Coronary artery (tissue), 2 donors: Measurements from ENCODE around the gene NDFIP1.

ENCODE experiments used
- DNase-seq: peaks from one replicate; pipeline ENCODE4 v3.0.0-alpha.2; 2017; ENCODE audit warnings: low spot score
- H3K27ac ChIP-seq, 2 donors: fragments of 200-600 bp; sonication (generic); one replicate each; pipeline ENCODE4 v1.5.1; 2016 to 2019
- H3K4me3 ChIP-seq: fragments of 200-600 bp; sonication (generic); 2 replicates; pipeline ENCODE4 v1.5.1; 2016; ENCODE audit warnings: mild to moderate bottlenecking, moderate library complexity
- TF ChIP-seq, protein P1 (sequence below): fragments of 200-600 bp; sonication (generic); IDR thresholded peaks from one replicate; pipeline ENCODE4 v1.5.1; 2019; ENCODE audit warnings: antibody characterized with exemption

Gene NDFIP1

DNA sequence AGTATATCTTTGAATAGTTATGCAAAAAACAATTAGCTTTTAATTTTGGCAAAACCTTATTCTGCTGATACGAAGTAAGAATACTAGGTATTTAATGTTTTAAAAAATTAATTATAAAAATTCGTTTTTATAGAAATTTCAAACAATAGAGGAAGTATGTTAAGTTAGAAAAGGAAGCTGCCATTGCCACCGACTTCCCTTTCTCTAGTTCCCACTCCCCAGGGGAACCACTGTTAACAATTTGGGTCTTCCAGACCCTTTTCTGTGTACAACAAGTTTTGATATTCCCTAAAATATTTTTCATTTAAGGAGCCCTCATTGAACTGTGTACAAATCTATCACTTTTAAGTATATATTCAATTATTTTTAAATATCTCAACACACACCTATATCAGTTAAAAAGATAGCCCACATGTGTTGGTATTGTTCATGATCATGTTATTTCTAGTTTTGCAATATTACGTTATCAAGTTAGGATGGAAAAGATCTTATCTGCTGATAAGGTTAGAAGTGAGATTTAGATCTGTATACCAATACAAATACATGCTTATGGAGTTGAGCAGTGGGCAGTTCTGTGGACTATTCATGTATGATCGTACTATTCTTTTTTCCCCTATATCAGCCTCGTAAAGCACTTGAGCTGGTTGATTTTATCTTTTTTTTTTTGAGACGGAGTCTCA lies 25.9 kb downstream of the NDFIP1 start:
- H3K4me3 ChIP-seq: no peak overlapping the region
- no peak overlapping the region for H3K27ac ChIP-seq
- DNase-seq: no peak
- TF ChIP-seq, protein P1, sequence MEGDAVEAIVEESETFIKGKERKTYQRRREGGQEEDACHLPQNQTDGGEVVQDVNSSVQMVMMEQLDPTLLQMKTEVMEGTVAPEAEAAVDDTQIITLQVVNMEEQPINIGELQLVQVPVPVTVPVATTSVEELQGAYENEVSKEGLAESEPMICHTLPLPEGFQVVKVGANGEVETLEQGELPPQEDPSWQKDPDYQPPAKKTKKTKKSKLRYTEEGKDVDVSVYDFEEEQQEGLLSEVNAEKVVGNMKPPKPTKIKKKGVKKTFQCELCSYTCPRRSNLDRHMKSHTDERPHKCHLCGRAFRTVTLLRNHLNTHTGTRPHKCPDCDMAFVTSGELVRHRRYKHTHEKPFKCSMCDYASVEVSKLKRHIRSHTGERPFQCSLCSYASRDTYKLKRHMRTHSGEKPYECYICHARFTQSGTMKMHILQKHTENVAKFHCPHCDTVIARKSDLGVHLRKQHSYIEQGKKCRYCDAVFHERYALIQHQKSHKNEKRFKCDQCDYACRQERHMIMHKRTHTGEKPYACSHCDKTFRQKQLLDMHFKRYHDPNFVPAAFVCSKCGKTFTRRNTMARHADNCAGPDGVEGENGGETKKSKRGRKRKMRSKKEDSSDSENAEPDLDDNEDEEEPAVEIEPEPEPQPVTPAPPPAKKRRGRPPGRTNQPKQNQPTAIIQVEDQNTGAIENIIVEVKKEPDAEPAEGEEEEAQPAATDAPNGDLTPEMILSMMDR: no peak

DNA sequence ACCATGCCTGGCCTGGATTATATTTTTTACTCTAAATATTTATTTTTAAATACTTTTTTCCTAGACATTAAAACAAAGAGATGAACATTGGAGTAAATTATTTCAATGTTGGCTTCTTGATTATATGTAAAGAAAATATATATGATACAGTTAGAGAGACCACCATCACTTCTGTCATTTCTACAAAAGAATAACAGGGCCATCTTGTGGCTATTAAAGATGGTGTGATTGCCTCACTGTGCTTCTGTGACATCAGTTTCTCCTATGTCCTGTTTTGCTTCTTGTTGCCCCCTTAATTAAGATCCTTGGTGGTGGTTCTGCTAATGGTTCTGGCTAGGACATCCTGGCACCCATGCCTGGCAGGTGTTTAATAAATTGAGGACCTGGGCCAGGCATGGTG lies 32.9 kb downstream of the NDFIP1 start:
- H3K27ac ChIP-seq: no peak overlapping the region
- TF ChIP-seq, protein P1: no peak
- DNase-seq: no peak
- H3K4me3 ChIP-seq: no peak overlapping the region

DNA sequence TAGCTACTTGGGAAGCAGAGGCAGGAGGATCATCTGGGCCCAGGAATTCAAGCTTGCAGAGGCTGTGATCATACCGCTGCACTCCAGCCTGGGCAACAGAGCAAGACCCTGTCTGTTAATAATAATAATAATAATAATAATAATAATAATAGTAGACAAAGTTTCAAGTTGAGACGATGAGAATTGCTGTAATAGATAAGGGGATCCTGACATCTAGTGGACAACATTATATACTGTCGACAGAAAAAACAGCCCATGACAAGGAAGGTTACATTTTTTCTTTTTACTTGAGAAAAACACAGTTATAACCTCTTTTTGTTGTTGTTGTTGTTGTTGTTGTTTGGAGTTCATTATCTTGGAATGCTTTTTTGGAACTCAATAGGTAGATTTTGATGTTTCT lies 35.3 kb downstream of the NDFIP1 start:
- DNase-seq: no peak
- TF ChIP-seq, protein P1: no peak
- Histone ChIP-seq H3K27ac (no peak overlapping the region), H3K4me3 (no peak overlapping the region)

DNA sequence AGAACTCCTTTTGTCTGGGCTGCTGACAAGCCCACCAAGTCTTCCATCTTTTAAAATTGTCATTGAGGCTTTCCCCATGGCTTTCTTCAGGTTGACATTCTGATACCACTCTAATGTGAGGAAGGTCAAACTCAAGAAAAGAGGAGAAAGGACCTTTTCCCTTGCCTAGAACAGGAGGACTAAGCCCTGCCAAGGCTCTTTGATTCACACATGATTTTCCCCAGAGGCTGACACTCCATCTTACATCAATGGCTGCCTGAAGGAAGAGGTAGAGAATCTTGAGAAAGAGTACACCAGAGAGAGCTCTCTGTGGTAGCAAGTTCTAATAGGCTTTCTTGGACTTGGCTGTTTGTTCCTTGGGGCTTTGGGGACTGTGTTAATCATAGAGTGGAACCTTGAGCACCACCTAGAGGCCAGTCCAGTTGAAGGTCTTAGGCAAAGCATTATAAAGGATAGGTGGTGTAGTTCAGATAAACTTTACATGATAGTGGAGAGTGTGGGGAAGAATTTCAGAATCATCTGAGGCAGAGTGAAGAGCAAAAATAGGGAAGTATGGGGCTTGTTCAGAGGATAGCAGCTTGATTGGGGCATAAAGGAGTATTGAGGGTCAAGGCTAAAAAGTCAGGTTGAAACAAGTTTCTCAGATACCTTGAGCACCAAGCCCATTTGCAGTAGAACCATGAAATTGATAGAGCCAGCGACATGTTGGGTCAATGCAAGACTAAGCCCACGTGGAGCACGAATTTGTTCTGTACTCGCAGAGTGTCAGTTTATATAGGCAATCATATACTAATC lies 36.7 kb downstream of the NDFIP1 start:
- DNase-seq: no peak
- no peak overlapping the region for H3K27ac ChIP-seq
- H3K4me3 ChIP-seq: no peak overlapping the region
- TF ChIP-seq, protein P1: peak; percentile 35

DNA sequence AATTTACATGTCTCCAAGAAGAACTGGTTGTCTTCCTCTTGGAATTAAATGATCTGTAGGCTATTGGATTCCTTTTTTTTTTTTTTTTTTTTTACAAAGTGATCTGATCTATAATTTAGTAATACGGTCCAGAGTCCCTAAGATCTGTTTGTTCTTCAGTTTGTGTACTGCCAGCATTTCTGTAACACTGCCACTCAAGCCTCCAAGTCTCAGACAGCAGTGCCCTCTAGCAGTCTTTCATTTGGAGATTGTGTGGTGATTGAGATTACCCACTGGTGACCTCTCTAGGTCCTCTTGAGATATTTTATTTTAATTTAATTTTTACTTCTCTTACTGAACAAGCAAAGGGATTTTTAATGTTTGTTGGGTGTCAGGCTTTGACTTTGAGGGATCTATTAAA lies 40.8 kb downstream of the NDFIP1 start:
- Histone ChIP-seq H3K27ac (no peak overlapping the region), H3K4me3 (no peak overlapping the region)
- TF ChIP-seq, protein P1: no peak
- no peak for DNase-seq

DNA sequence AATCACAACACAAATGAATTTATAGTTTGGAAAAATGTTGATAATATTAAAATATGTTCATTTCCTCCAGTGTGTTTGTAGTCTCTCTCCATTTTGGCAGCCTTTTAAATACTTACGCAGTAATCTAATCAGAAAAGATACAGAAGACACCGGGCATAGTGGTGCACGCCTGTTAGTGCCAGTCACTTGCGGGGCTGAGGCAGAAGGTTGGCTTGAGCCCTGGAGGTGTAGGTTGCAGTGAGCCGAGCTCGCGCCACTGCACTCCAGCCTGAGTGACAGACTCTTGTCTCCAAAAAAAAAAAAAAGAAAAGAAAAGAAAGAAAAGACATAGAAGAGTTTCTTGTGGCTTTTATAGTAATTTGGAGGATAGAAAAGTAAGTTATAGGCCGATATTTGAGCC lies 41.9 kb downstream of the NDFIP1 start:
- Histone ChIP-seq H3K27ac (no peak overlapping the region), H3K4me3 (no peak overlapping the region)
- no peak for DNase-seq
- TF ChIP-seq, protein P1: no peak
